AG04450 (cell line): ENCODE data around the gene CNTNAP2. TPM values are rescaled to one million over a fixed set of nuclear protein-coding genes. Genes with fewer than 3 reads are reported as not detected.

Experiments used
- CTCF ChIA-PET: fragments of 300-600, 350-600 bp; formaldehyde crosslinking; extraction: SDS; loops from one replicate; lab custom pipeline; 2022; ENCODE audit warnings: antibody characterized with exemption, inconsistent platforms; lab: Charles Lee
- POLR2A ChIA-PET: fragments of 350-600 bp; formaldehyde crosslinking; extraction: SDS; loops from one replicate; lab custom pipeline; 2021; ENCODE audit warnings: antibody characterized with exemption, inconsistent platforms; lab: Yijun Ruan, JAX
- DNase-seq: peaks from one replicate; pipeline ENCODE4 v3.0.0-alpha.2; 2011; ENCODE audit warnings: low read depth, low spot score
- H3K27ac ChIP-seq: one replicate; pipeline ENCODE4 v1.5.1; 2012; ENCODE audit warnings: low read depth, low read length, control low read depth
- H3K27me3 ChIP-seq: one replicate; pipeline ENCODE4 v1.6.0; 2012; ENCODE audit warnings: low read length; ENCODE audit not compliant: control insufficient read depth, insufficient read depth
- H3K4me3 ChIP-seq: 2 replicates; pipeline ENCODE4 v1.5.1; 2011; ENCODE audit warnings: mild to moderate bottlenecking, low read depth, low read length, control low read depth
- H3K9me3 ChIP-seq: 2 replicates; pipeline ENCODE4 v1.5.1; 2012; ENCODE audit warnings: low read length; ENCODE audit not compliant: control insufficient read depth, insufficient read depth
- polyA plus RNA-seq: library from polyadenylated mRNA; depleted of rRNA; stranded (reverse); fragments of >200 nt; gene quantifications from 2 replicates; pipeline ENCODE4 v1.2.3, GENCODE V29; 2011
- TF ChIP-seq, protein P1 (sequence below): IDR thresholded peaks from 2 replicates; pipeline ENCODE4 v1.5.1; 2011; ENCODE audit warnings: low read depth, low read length, control low read depth, inconsistent platforms

CNTNAP2 gene
- polyA plus RNA-seq, 1 experiment: not detected

DNA sequence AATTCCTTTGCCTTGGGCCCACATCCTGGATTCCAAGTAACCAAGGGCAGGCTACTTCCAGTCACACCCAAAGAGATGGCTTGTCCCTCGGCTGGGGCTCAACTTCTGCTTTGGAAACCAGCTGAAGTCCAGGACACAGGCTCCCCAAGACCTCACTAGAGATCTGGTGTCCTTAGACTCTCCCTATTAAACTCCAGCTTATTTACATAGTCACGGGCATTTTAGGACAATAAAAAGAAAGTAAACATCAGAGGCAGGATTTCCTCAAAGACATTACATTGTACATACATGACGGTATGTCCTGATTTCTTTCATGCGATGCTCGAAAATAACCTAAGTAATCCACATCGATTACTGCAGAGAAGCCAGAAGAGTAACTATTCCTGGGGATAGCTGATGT, 2012.4 kb downstream of the CNTNAP2 start:
- H3K9me3 ChIP-seq: peaks cover 29% of the 10 kb centered on the region
- ChIA-PET POLR2A (no interaction called here), CTCF (no interaction called here)
- DNase-seq: no peak
- H3K27ac ChIP-seq: no peak overlapping the region
- H3K4me3 ChIP-seq: no peak overlapping the region
- no peaks in the 10 kb centered on the region for H3K27me3 ChIP-seq
- TF ChIP-seq, protein P1, sequence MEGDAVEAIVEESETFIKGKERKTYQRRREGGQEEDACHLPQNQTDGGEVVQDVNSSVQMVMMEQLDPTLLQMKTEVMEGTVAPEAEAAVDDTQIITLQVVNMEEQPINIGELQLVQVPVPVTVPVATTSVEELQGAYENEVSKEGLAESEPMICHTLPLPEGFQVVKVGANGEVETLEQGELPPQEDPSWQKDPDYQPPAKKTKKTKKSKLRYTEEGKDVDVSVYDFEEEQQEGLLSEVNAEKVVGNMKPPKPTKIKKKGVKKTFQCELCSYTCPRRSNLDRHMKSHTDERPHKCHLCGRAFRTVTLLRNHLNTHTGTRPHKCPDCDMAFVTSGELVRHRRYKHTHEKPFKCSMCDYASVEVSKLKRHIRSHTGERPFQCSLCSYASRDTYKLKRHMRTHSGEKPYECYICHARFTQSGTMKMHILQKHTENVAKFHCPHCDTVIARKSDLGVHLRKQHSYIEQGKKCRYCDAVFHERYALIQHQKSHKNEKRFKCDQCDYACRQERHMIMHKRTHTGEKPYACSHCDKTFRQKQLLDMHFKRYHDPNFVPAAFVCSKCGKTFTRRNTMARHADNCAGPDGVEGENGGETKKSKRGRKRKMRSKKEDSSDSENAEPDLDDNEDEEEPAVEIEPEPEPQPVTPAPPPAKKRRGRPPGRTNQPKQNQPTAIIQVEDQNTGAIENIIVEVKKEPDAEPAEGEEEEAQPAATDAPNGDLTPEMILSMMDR: no peak

DNA sequence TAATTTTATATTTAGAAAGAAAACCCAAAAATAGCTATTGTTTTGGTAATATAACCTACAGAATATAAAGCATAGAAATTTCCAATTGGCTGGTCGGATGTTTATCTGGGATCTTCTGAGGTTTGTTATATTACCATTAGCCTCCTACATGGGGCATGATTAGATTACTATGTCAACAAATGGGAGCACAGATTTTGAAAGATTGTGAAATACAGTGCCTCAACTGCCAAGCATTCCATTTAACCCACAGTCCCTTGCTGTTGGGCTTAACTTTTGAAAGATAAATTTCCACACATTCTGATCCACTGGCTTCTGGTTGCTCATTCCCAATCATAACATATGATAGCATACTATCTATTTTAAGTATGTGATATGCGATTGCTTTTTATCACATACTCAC, 2018.5 kb downstream of the CNTNAP2 start:
- no peak for DNase-seq
- H3K27ac ChIP-seq: no peak overlapping the region
- no peak overlapping the region for H3K4me3 ChIP-seq
- TF ChIP-seq, protein P1: no peak
- ChIA-PET POLR2A (no interaction called here), CTCF (no interaction called here)
- H3K27me3 ChIP-seq: no peaks in the 10 kb centered on the region
- peaks cover 24% of the 10 kb centered on the region for H3K9me3 ChIP-seq

DNA sequence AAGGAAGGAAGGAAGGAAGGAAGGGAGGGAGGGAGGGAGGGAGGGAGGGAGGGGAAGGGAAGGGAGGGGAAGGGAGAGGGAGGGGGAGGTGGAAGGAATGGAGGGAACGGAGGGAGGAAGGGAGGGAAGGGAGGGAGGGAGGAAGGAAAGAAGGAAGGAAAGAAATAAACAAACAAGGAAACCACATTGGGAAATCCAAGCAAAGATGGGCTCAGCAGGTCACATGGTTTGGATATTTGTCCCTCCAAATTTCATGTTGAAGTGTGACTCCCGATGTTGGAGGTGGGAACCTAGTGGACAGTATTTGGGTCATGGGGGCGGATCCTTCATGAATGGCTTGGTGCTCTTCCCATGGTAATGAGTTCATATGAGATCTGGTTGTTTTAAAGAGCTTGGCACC, 2019.4 kb downstream of the CNTNAP2 start:
- H3K9me3 ChIP-seq: peaks cover 25% of the 10 kb centered on the region
- H3K4me3 ChIP-seq: no peak overlapping the region
- POLR2A ChIA-PET: no interaction called here
- H3K27ac ChIP-seq: no peak overlapping the region
- DNase-seq: no peak
- CTCF ChIA-PET: no interaction called here
- TF ChIP-seq, protein P1: no peak
- H3K27me3 ChIP-seq: no peaks in the 10 kb centered on the region

DNA sequence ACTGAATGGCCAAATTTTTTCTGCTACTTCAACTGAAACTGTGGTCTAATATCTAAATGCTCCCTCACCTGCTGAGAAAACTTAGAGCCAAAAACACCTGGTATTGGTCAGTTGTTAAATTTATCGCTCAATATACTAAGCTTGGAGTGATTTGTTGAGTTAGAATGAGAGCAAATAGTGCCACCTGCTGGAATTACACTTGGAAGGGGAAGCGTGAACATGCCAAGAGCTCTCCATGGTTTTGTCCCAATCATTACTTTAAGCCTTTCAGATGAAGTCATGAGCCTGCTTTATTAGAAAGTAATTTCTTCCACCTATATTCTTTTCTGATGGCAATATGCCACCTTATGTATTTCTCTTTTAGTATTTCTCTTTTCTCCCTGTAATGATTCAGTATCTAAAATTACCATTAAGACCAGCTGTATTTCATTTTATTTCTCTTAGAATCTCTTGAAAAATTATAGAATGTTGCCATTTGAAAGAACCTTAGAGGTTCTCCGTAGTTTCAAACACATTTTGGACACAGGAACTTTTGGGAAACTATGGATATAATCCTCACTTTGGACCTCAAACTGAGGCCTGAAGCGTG, 2026.2 kb downstream of the CNTNAP2 start:
- CTCF ChIA-PET: interaction anchor here (1.0 to 1.3 kb wide), 2 partner anchors 897 to 903 kb away, joined by 3 to 4 read pairs; no protein-coding TSS in a partner anchor
- Histone ChIP-seq H3K4me3 (no peak overlapping the region), H3K27me3 (no peaks in the 10 kb centered on the region), H3K9me3 (peaks cover 19% of the 10 kb centered on the region), H3K27ac (no peak overlapping the region)
- no peak for DNase-seq
- POLR2A ChIA-PET: no interaction called here
- TF ChIP-seq, protein P1: no peak

DNA sequence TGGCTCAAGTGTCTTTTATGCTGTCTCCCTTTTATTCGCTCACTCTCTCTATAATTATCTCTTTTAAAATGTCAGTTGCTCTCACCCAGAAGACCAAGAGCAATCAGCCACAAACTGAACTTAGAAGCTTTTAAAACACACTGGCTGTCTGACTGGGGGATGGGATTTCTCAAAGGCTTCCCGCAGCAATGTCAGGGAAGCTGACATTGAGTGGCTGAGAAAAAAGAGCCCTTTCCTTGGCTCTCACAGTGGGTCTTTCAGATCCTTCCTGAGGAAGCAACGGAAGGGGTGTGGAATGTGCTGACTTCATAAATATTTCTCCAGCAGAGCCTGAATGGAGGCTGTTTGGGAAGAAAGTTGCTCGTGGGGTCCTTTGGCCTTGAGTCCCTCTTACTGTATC, 2028.2 kb downstream of the CNTNAP2 start:
- ChIA-PET CTCF (no interaction called here), POLR2A (no interaction called here)
- TF ChIP-seq, protein P1: no peak
- H3K27me3 ChIP-seq: no peaks in the 10 kb centered on the region
- DNase-seq: no peak
- peaks cover 18% of the 10 kb centered on the region for H3K9me3 ChIP-seq
- H3K27ac ChIP-seq: no peak overlapping the region
- no peak overlapping the region for H3K4me3 ChIP-seq
